ENCODE measurements around the gene SAA4.

SAA4 gene

DNA sequence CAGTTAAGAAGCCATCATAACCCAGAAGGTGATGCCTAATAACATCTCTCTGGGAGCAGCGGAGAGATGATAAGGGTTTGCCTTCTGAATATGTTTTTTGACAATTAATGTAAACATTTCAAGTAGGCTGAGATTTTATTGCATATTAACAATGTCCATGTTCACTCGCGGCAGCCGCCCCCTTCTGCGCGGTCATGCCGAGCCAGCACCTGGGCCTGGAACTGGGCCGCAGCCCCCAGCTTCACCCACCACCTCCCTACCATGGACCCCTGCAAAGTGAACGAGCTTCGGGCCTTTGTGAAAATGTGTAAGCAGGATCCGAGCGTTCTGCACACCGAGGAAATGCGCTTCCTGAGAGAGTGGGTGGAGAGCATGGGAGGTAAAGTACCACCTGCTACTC lies 25.1 kb upstream of the SAA4 start:
- Histone ChIP-seq H3K27ac (ENCODE audit: low read length) (no peak overlapping the region), H3K4me1 (ENCODE audit: low read length) (peaks cover 19% of the 10 kb centered on the region), H3K4me2 (ENCODE audit: low read length) (no peak overlapping the region), H3K27me3 (ENCODE audit: low read depth, low read length) (peaks cover 44% of the 10 kb centered on the region), H3K36me3 (replicated peaks; ENCODE audit: low read depth, low read length) (no peaks in the 10 kb centered on the region), H3K9ac (ENCODE audit: low read length) (no peak overlapping the region), H3K79me2 (ENCODE audit: low read length) (no peaks in the 10 kb centered on the region), H3K9me3 (ENCODE audit: insufficient read depth, low read length) (no peaks in the 10 kb centered on the region), H2AFZ (ENCODE audit: low read depth, low read length) (no peak overlapping the region), H4K20me1 (ENCODE audit: insufficient read depth, low read length) (peaks cover 4% of the 10 kb centered on the region; the same call in 1 of the 2 replicates), H3K4me3 (ENCODE audit: low read length) (no peak overlapping the region)
- TF ChIP-seq CTCF (IDR thresholded peaks at IDR 0.05; ENCODE audit: low read depth, low read length) (no peak), EZH2phosphoT487 (IDR thresholded peaks at IDR 0.05; ENCODE audit: low read depth) (no peak)

GRCh38 chr11:18259259-18259658 lies 22.7 kb upstream of the SAA4 start:
- no peak overlapping the region for H3K4me2 ChIP-seq (ENCODE audit: low read length)
- no peak overlapping the region for H3K27ac ChIP-seq (ENCODE audit: low read length)
- H3K4me1 ChIP-seq (ENCODE audit: low read length) = peaks cover 11% of the 10 kb centered on the region
- no peaks in the 10 kb centered on the region for H3K79me2 ChIP-seq (ENCODE audit: low read length)
- H3K9ac ChIP-seq (ENCODE audit: low read length) = no peak overlapping the region
- no peak overlapping the region for H3K4me3 ChIP-seq (ENCODE audit: low read length)
- H4K20me1 ChIP-seq (ENCODE audit: insufficient read depth, low read length) = peaks cover 4% of the 10 kb centered on the region; the same call in 1 of the 2 replicates
- TF ChIP-seq CTCF (IDR thresholded peaks at IDR 0.05; ENCODE audit: low read depth, low read length) (no peak), EZH2phosphoT487 (IDR thresholded peaks at IDR 0.05; ENCODE audit: low read depth) (no peak)
- H3K9me3 ChIP-seq (ENCODE audit: insufficient read depth, low read length) = no peaks in the 10 kb centered on the region
- peaks cover 41% of the 10 kb centered on the region for H3K27me3 ChIP-seq (ENCODE audit: low read depth, low read length)
- no peaks in the 10 kb centered on the region for H3K36me3 ChIP-seq (replicated peaks; ENCODE audit: low read depth, low read length)
- H2AFZ ChIP-seq (ENCODE audit: low read depth, low read length) = no peak overlapping the region

- Histone ChIP-seq H3K4me1 (ENCODE audit: low read length) (no peaks in the 10 kb centered on the region), H2AFZ (ENCODE audit: low read depth, low read length) (no peak overlapping the region), H3K27me3 (ENCODE audit: low read depth, low read length) (peaks cover 30% of the 10 kb centered on the region), H3K4me2 (ENCODE audit: low read length) (no peak overlapping the region), H3K36me3 (replicated peaks; ENCODE audit: low read depth, low read length) (no peaks in the 10 kb centered on the region), H3K79me2 (ENCODE audit: low read length) (no peaks in the 10 kb centered on the region), H3K9ac (ENCODE audit: low read length) (no peak overlapping the region), H4K20me1 (ENCODE audit: insufficient read depth, low read length) (no peaks in the 10 kb centered on the region), H3K27ac (ENCODE audit: low read length) (no peak overlapping the region), H3K4me3 (ENCODE audit: low read length) (no peak overlapping the region), H3K9me3 (ENCODE audit: insufficient read depth, low read length) (no peaks in the 10 kb centered on the region)
- TF ChIP-seq EZH2phosphoT487 (IDR thresholded peaks at IDR 0.05; ENCODE audit: low read depth) = no peak
- TF ChIP-seq CTCF (IDR thresholded peaks at IDR 0.05; ENCODE audit: low read depth, low read length) = no peak
Measured at GRCh38 chr11:18254781-18255361, 18.3 kb upstream of the SAA4 start.

GRCh38 chr11:18253778-18254338 lies 17.3 kb upstream of the SAA4 start:
- Histone ChIP-seq H3K27me3 (ENCODE audit: low read depth, low read length) (peaks cover 27% of the 10 kb centered on the region), H3K27ac (ENCODE audit: low read length) (no peak overlapping the region), H2AFZ (ENCODE audit: low read depth, low read length) (no peak overlapping the region), H3K4me2 (ENCODE audit: low read length) (no peak overlapping the region), H3K9ac (ENCODE audit: low read length) (no peak overlapping the region), H3K9me3 (ENCODE audit: insufficient read depth, low read length) (no peaks in the 10 kb centered on the region), H3K36me3 (replicated peaks; ENCODE audit: low read depth, low read length) (no peaks in the 10 kb centered on the region), H4K20me1 (ENCODE audit: insufficient read depth, low read length) (no peaks in the 10 kb centered on the region), H3K4me1 (ENCODE audit: low read length) (no peaks in the 10 kb centered on the region), H3K79me2 (ENCODE audit: low read length) (no peaks in the 10 kb centered on the region), H3K4me3 (ENCODE audit: low read length) (no peak overlapping the region)
- no peak for TF ChIP-seq CTCF (IDR thresholded peaks at IDR 0.05; ENCODE audit: low read depth, low read length)
- TF ChIP-seq EZH2phosphoT487 (IDR thresholded peaks at IDR 0.05; ENCODE audit: low read depth) = no peak

Measured in OCI-LY3 (cell line).